Metanephros (tissue), 1 donor: ENCODE measurements around the gene OGDHL. TPM values are rescaled to one million over a fixed set of nuclear protein-coding genes. Genes with fewer than 3 reads are reported as not detected.

Source experiments
- total RNA-seq: library from RNA; depleted of rRNA; stranded (reverse); fragments of >200 nt; gene quantifications from one replicate; pipeline ENCODE4 v1.2.3, GENCODE V29; 2014

The OGDHL gene
- total RNA-seq = 57.6 TPM

DNA sequence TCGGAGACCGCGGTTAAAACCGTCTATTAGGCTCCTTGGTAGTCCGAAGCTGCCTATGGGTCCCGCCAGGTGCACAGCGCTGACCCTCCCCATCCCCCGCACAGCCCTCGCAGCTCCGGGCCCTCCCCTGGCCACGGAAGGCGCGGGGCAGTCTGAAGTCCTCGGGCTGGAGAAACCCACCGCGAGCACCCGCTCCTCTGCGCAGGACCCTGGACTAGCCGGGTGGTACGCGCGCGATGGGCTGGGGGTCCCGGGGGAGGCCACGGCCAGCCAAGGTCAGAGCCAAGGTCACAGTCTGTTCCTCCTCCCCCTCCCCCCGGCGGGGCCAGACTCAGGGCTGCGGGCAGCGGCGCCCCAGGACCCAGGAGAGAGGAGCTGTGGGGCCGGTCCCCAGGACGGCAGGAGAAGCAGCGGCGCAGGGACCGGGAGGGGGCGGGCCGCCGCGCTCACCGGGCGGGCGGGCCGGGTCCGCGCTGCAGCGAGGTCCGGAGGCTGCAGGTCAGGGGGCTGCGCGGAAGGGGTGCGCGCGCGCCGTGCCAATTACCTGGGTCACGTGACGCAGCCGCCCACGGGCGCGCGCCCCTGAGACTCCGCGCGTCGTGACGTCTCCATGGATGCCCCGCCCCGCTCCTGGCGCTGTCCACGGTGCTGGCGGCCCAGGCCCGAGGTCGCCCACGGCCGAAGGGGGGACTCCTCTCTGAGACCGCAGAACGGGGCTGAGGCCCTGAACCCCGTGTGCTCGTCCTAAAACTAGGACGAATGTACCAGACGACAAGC lies at the start of gene OGDHL:
Gene OGDHL, minus strand, starts transcription at position 535 of the 777 bp plus-strand sequence. CDS start 3,731 bp downstream, outside the sequence.

Other genes with a start within 250 kb of the OGDHL start
- gene ERCC6, start 223.2 kb downstream of the OGDHL start, total RNA-seq = 20.7 TPM
- not detected for gene SLC18A3, start 152.0 kb downstream of the OGDHL start, total RNA-seq
- not detected for gene CHAT, start 148.3 kb downstream of the OGDHL start, total RNA-seq
- not detected for gene C10orf53, start 82.7 kb downstream of the OGDHL start, total RNA-seq
- gene PARG, start 179.7 kb upstream of the OGDHL start, total RNA-seq = 47.6 TPM
- 22.3 TPM for gene TIMM23B, start 179.7 kb upstream of the OGDHL start, total RNA-seq
- 6.7 TPM for gene AGAP6, start 226.1 kb upstream of the OGDHL start, total RNA-seq